GM23248 (cell line): ENCODE data around the gene ZMAT5. TPM values are rescaled to one million over a fixed set of nuclear protein-coding genes. Genes with fewer than 3 reads are reported as not detected.

Source experiments
- DNase-seq: peaks from one replicate; pipeline ENCODE4 v3.0.0-alpha.2; 2015
- H2AFZ ChIP-seq: fragments of 200-600 bp; sonication (generic); 2 replicates; pipeline ENCODE4 v1.6.1; 2016; ENCODE audit warnings: antibody characterized with exemption
- H3F3A ChIP-seq: fragments of 200-600 bp; sonication (generic); 2 replicates; pipeline ENCODE4 v1.6.1; 2016; ENCODE audit warnings: mild to moderate bottlenecking, antibody characterized with exemption, mixed run types; ENCODE audit not compliant: insufficient read depth
- H3K27ac ChIP-seq: fragments of 200-600 bp; sonication (generic); 2 replicates; pipeline ENCODE4 v1.5.1; 2016; ENCODE audit warnings: mild to moderate bottlenecking
- H3K27me3 ChIP-seq: fragments of 200-600 bp; sonication (generic); replicated peaks from 2 replicates; pipeline ENCODE4 v1.6.1; 2016; ENCODE audit warnings: mild to moderate bottlenecking; ENCODE audit not compliant: insufficient read depth
- H3K36me3 ChIP-seq: fragments of 200-600 bp; sonication (generic); 2 replicates; pipeline ENCODE4 v1.6.1; 2016; ENCODE audit warnings: low read depth, mild to moderate bottlenecking
- H3K4me1 ChIP-seq: fragments of 200-600 bp; sonication (generic); 2 replicates; pipeline ENCODE4 v1.6.1; 2016; ENCODE audit warnings: mild to moderate bottlenecking; ENCODE audit not compliant: insufficient read depth
- H3K4me2 ChIP-seq: fragments of 200-600 bp; sonication (generic); one replicate; pipeline ENCODE4 v1.6.1; 2016; ENCODE audit warnings: mild to moderate bottlenecking; ENCODE audit not compliant: unreplicated experiment
- H3K4me3 ChIP-seq: fragments of 200-600 bp; sonication (generic); 2 replicates; pipeline ENCODE4 v1.5.1; 2016; ENCODE audit warnings: mild to moderate bottlenecking
- H3K79me2 ChIP-seq: fragments of 200-600 bp; sonication (generic); 2 replicates; pipeline ENCODE4 v1.6.1; 2016; ENCODE audit warnings: mild to moderate bottlenecking; ENCODE audit not compliant: insufficient read depth
- H3K9ac ChIP-seq: fragments of 200-600 bp; sonication (generic); 2 replicates; pipeline ENCODE4 v1.6.1; 2016; ENCODE audit warnings: mild to moderate bottlenecking
- H3K9me2 ChIP-seq: fragments of 200-600 bp; sonication (generic); 2 replicates; pipeline ENCODE4 v1.6.1; 2016; ENCODE audit warnings: mixed run types, mild to moderate bottlenecking, moderate library complexity; ENCODE audit not compliant: insufficient read depth
- H3K9me3 ChIP-seq: fragments of 200-600 bp; sonication (generic); one replicate; pipeline ENCODE4 v1.6.1; 2017; ENCODE audit warnings: low read depth
- H4K20me1 ChIP-seq: fragments of 200-600 bp; sonication (generic); 2 replicates; pipeline ENCODE4 v1.6.0; 2016; ENCODE audit not compliant: insufficient read depth
- EZH2 ChIP-seq: fragments of 200-600 bp; sonication (generic); IDR thresholded peaks from 2 replicates; pipeline ENCODE4 v1.6.1; 2018; ENCODE audit warnings: antibody characterized with exemption, mild to moderate bottlenecking; ENCODE audit not compliant: insufficient read depth, poor library complexity, severe bottlenecking
- EZH2phosphoT487 ChIP-seq: fragments of 200-600 bp; sonication (generic); IDR thresholded peaks from 2 replicates; pipeline ENCODE4 v1.6.1; 2018; ENCODE audit warnings: antibody characterized with exemption, moderate library complexity, mild to moderate bottlenecking, low read depth; ENCODE audit not compliant: insufficient read depth
- WGBS, 2 experiments: methylation state at CpG; one replicate each; pipeline ENCODE4 v1.1.6; 2015 to 2017; ENCODE audit warnings: low lambda C conversion rate in 2 of 2, low coverage in 1 of 2; ENCODE audit errors: missing lambda C conversion rate in 2 of 2; 5-methylcytosine and 5-hydroxymethylcytosine counted together
- in situ Hi-C: fragments of 300-500 bp; cut with MboI; formaldehyde crosslinking; loops from 2 replicates; pipeline ENCODE4 v1.15.0; 2020
- polyA plus RNA-seq: library from polyadenylated mRNA; unstranded; fragments of >200 nt; fragmentation: Nextera tagmentation; extraction: Ambion mirVana; gene quantifications from 2 replicates; pipeline ENCODE4 v1.2.1, GENCODE V29; 2016
- small RNA-seq: library from RNA; depleted of rRNA; stranded (forward); fragments of <200 nt; gene quantifications from one replicate; pipeline ENCODE3, GENCODE V24; 2014; ENCODE audit warnings: low read depth, low replicate concordance
- total RNA-seq: library from RNA; depleted of rRNA; stranded (reverse); fragments of >200 nt; shearing (Covaris generic); gene quantifications from 2 replicates; pipeline ENCODE4 v1.2.3, GENCODE V29; 2014; rRNA removed

The ZMAT5 gene
- total and polyA plus RNA-seq, 2 experiments from 2014 or later, result 11.3 to 35.8 TPM

GRCh38 chr22:29689206-29689879 is 77.5 kb downstream of the ZMAT5 start:
- no peaks in the 10 kb centered on the region; the same call in 1 of the 2 replicates for H3K79me2 ChIP-seq
- H3K4me2 ChIP-seq, result no peak overlapping the region
- no peak overlapping the region for H2AFZ ChIP-seq
- H3K27ac ChIP-seq, result no peak overlapping the region
- H3K36me3 ChIP-seq, result peaks cover 6% of the 10 kb centered on the region; the same call in 1 of the 2 replicates
- WGBS, 2 experiments, result 95 to 99% methylated on average over 5 of the region's 5 CpGs
- H3K9ac ChIP-seq, result no peak overlapping the region
- no peaks in the 10 kb centered on the region for H3K27me3 ChIP-seq
- H3K9me2 ChIP-seq, result no peaks in the 10 kb centered on the region
- H4K20me1 ChIP-seq, result no peaks in the 10 kb centered on the region
- H3K4me1 ChIP-seq, result no peaks in the 10 kb centered on the region
- TF ChIP-seq EZH2 (no peak), EZH2phosphoT487 (no peak)
- 0 out of 2 replicates have a peak, but pooled peaks cover 2% of the 10 kb centered on the region for H3F3A ChIP-seq
- H3K4me3 ChIP-seq, result no peak overlapping the region
- in situ Hi-C loops, result no loop called here
- no peaks in the 10 kb centered on the region for H3K9me3 ChIP-seq
- DNase-seq, result no peak

DNA sequence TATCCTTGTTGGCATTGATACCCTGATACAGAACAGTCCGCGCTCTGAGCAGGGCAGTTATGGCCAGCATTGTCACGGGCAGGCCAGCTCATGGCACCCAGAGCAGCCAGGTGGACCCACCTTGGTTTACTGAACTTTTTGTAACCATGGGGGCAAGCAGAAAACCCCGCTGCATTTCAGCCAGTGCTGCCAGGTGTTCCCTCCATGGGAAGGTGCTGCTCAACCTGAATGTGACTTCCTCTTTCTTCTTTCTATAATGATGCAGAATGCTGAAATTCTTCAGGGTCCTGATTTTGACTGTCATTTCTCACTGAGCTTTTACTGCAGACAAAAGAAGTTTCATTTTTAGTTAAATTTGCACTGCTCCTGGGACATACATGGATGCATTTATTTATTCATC is 82.6 kb downstream of the ZMAT5 start:
- Histone ChIP-seq H3K79me2 (no peaks in the 10 kb centered on the region; the same call in 1 of the 2 replicates), H3K9me2 (no peaks in the 10 kb centered on the region), H3F3A (0 out of 2 replicates have a peak, but pooled peaks cover 2% of the 10 kb centered on the region), H3K9me3 (no peaks in the 10 kb centered on the region), H3K27ac (no peak overlapping the region), H3K9ac (no peak overlapping the region), H2AFZ (no peak overlapping the region), H3K4me1 (no peaks in the 10 kb centered on the region; the same call in 1 of the 2 replicates), H3K27me3 (no peaks in the 10 kb centered on the region), H3K4me3 (no peak overlapping the region), H3K4me2 (no peak overlapping the region), H4K20me1 (no peaks in the 10 kb centered on the region), H3K36me3 (peaks cover 30% of the 10 kb centered on the region; the same call in 1 of the 2 replicates)
- TF ChIP-seq EZH2 (no peak), EZH2phosphoT487 (no peak)
- 96 to 98% methylated on average over 4 of the region's 4 CpGs for WGBS, 2 experiments
- DNase-seq, result no peak
- in situ Hi-C loops, result no loop called here

DNA sequence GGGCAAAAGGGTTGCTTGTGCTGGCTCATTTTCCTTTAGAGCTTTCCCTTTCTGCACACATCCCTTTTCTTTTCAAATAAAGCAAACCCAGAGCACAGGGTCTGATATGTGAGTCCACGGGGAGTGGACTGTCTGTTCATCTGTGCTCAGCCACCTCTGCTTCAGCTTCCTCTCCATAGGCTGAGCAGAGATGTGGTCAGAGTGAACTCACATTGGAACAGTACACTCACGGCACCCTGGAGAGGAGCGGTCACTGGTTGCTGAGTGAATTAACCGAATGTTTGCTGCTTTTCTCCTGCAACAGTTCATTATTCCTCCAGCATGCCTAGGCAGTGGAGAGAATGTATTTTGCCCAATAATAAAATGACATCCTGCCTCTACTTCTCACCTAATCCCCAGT is 83.3 kb downstream of the ZMAT5 start:
- no peaks in the 10 kb centered on the region for H3F3A ChIP-seq
- no peaks in the 10 kb centered on the region for H3K9me3 ChIP-seq
- no peaks in the 10 kb centered on the region for H4K20me1 ChIP-seq
- no peaks in the 10 kb centered on the region; the same call in 1 of the 2 replicates for H3K79me2 ChIP-seq
- in situ Hi-C loops, result no loop called here
- H3K4me2 ChIP-seq, result no peak overlapping the region
- WGBS, 2 experiments, result 84 to 85% methylated on average over 4 of the region's 4 CpGs
- no peak overlapping the region for H2AFZ ChIP-seq
- H3K9ac ChIP-seq, result no peak overlapping the region
- H3K27me3 ChIP-seq, result no peaks in the 10 kb centered on the region
- TF ChIP-seq EZH2 (no peak), EZH2phosphoT487 (no peak)
- no peak overlapping the region for H3K27ac ChIP-seq
- no peak overlapping the region for H3K4me3 ChIP-seq
- no peaks in the 10 kb centered on the region for H3K9me2 ChIP-seq
- peaks cover 30% of the 10 kb centered on the region; the same call in 1 of the 2 replicates for H3K36me3 ChIP-seq
- DNase-seq, result no peak
- no peaks in the 10 kb centered on the region; the same call in 1 of the 2 replicates for H3K4me1 ChIP-seq

Small RNA genes within 50 kb of the gene (small RNA-seq; reads per million reads assigned to genes)
- not detected for gene AC004882.2
- not detected for gene RF00019

Other genes with a start within 250 kb of the ZMAT5 start
- 61.7 and 83.5 TPM in 2 replicates for gene THOC5, start 213.2 kb downstream of the ZMAT5 start, total RNA-seq
- gene THOC5, start 213.2 kb downstream of the ZMAT5 start, polyA plus RNA-seq, result 46.9 and 48.9 TPM in 2 replicates
- 32.0 and 47.2 TPM in 2 replicates for gene NIPSNAP1, start 185.9 kb downstream of the ZMAT5 start, total RNA-seq
- 39.3 and 40.5 TPM in 2 replicates for gene NIPSNAP1, start 185.9 kb downstream of the ZMAT5 start, polyA plus RNA-seq
- gene NF2, start 163.4 kb downstream of the ZMAT5 start, total RNA-seq, result 109 and 111 TPM in 2 replicates
- gene NF2, start 163.4 kb downstream of the ZMAT5 start, polyA plus RNA-seq, result 62.9 and 71.8 TPM in 2 replicates
- gene CABP7, start 47.0 kb downstream of the ZMAT5 start, total RNA-seq, result not detected in 2 replicates
- 0.08 TPM in 1 of 2 replicates, not detected in the other for gene CABP7, start 47.0 kb downstream of the ZMAT5 start, polyA plus RNA-seq
- 39.7 and 45.0 TPM in 2 replicates for gene UQCR10, start 362 bp upstream of the ZMAT5 start, total RNA-seq
- gene UQCR10, start 362 bp upstream of the ZMAT5 start, polyA plus RNA-seq, result 233 TPM in 2 replicates
- gene ASCC2, start 71.3 kb upstream of the ZMAT5 start, total RNA-seq, result 33.3 and 37.3 TPM in 2 replicates
- 51.4 and 55.6 TPM in 2 replicates for gene ASCC2, start 71.3 kb upstream of the ZMAT5 start, polyA plus RNA-seq
- 22.2 and 50.3 TPM in 2 replicates for gene MTMR3, start 116.2 kb upstream of the ZMAT5 start, total RNA-seq
- 10.4 and 12.6 TPM in 2 replicates for gene MTMR3, start 116.2 kb upstream of the ZMAT5 start, polyA plus RNA-seq